ENCODE data around the gene TGIF2. TPM values are rescaled to one million over a fixed set of nuclear protein-coding genes. Genes with fewer than 3 reads are reported as not detected.

Gene TGIF2
- total RNA-seq, 1 experiment from 2014 or later: 17.1 TPM

GRCh38 chr20:36605399-36606157 is 32.2 kb downstream of the TGIF2 start, which contains the start of gene RAB5IF:
Gene RAB5IF, plus strand, starts transcription at chr20:36605779. Its CDS starts 173 bp downstream, at chr20:36605952.
- ChIA-PET POLR2A (interaction anchor here (0.6 to 2.5 kb wide), 11 partner anchors 10 to 69 kb away, joined by 3 to 13 read pairs (median 3); partner anchors contain the start of genes MYL9 and TGIF2), RAD21 (ENCODE audit: low non-redundant PET in 1 of 2, low total read pairs in 2 of 2, uncharacterized antibody in 2 of 2, unreplicated experiment in 2 of 2) (interaction anchor here in 1 of 2 experiments (0.9 kb wide), 1 partner anchor 11 kb away, joined by 3 read pairs; no protein-coding TSS in a partner anchor), CTCF (interaction anchor here (0.6 to 2.0 kb wide), 22 partner anchors 9 to 332 kb away, joined by 3 to 12 read pairs (median 4); partner anchors contain the start of genes DSN1, MYL9 and TGIF2)
- TF ChIP-seq ZNF274 (IDR thresholded peaks at IDR 0.05; ENCODE audit: low read depth, low read length) (no peak), SP1 (IDR thresholded peaks at IDR 0.05; ENCODE audit: low read depth) (peak; percentile 91), RAD21 (IDR thresholded peaks at IDR 0.05; ENCODE audit: low read depth) (peak; percentile 67), ATF3 (IDR thresholded peaks at IDR 0.05) (no peak), CTCF (IDR thresholded peaks at IDR 0.05 in 2 of 3, conservative IDR thresholded peaks at IDR 0.05 in 1 of 3; ENCODE audit: borderline replicate concordance in 1 of 3, insufficient read depth in 1 of 3, low read depth in 2 of 3, low read length in 2 of 3) (peak; percentile 75 to 86 (median 83)), ELF1 (IDR thresholded peaks at IDR 0.05; ENCODE audit: borderline replicate concordance, low read depth) (no peak; the same call in 1 of the 2 replicates), MAX (IDR thresholded peaks at IDR 0.05) (peak; percentile 88), SIN3A (IDR thresholded peaks at IDR 0.05; ENCODE audit: low read depth) (peak; percentile 54; the same call in 1 of the 2 replicates), POLR2AphosphoS5 (IDR thresholded peaks at IDR 0.05; ENCODE audit: low read depth, low read length) (peak; percentile 95), CBX3 (IDR thresholded peaks at IDR 0.05; ENCODE audit: low read depth) (no peak), JUND (IDR thresholded peaks at IDR 0.05) (no peak), SRF (IDR thresholded peaks at IDR 0.05; ENCODE audit: low read depth) (peak; percentile 60; the same call in 1 of the 2 replicates), EZH2 (IDR thresholded peaks at IDR 0.05) (no peak), CEBPB (IDR thresholded peaks at IDR 0.05; ENCODE audit: low read depth) (no peak), ZFX (IDR thresholded peaks at IDR 0.05) (peak; percentile 86), TCF7L2 (IDR thresholded peaks at IDR 0.05; ENCODE audit: borderline replicate concordance, extremely low read depth, insufficient read depth, insufficient read length) (peak; percentile 90), POLR2A (IDR thresholded peaks at IDR 0.05; ENCODE audit: borderline replicate concordance, extremely low read depth, insufficient read depth, insufficient read length) (peak; percentile 86), ZBTB33 (IDR thresholded peaks at IDR 0.05; ENCODE audit: extremely low read depth, insufficient replicate concordance, low read length) (peak; percentile 84), EZH2phosphoT487 (IDR thresholded peaks at IDR 0.05; ENCODE audit: borderline replicate concordance) (no peak)
- Histone ChIP-seq H3K9ac (ENCODE audit: low read length) (peak within 1 kb of the TSS; percentile 88), H3K4me3 (replicated peaks in 1 of 2; ENCODE audit: low read depth in 1 of 2, low read length in 2 of 2) (peak within 1 kb of the TSS; percentile 76 to 100), H3K9me2 (ENCODE audit: insufficient read depth) (no peaks in the 10 kb centered on the region), H3K79me2 (ENCODE audit: insufficient read depth, low read length) (peaks cover 45% of the 10 kb centered on the region), H3K27ac (ENCODE audit: low read depth, low read length) (peak within 1 kb of the TSS; percentile 88), H3K27me3 (ENCODE audit: insufficient read depth, low read length) (no peaks in the 10 kb centered on the region), H3K9me3 (ENCODE audit: control insufficient read depth in 1 of 2, insufficient read depth in 1 of 2, low read depth in 1 of 2, low read length in 2 of 2) (no peaks in the 10 kb centered on the region), H3K4me2 (ENCODE audit: low read length) (peak within 1 kb of the TSS; percentile 93), H4K20me1 (ENCODE audit: insufficient read depth) (no peaks in the 10 kb centered on the region), H3K36me3 (ENCODE audit: control insufficient read depth in 1 of 2, insufficient read depth in 2 of 2, low read length in 2 of 2) (peaks cover 8 to 27% of the 10 kb centered on the region in 2 experiments; a peak in 3 of 4 replicates), H3K4me1 (ENCODE audit: control insufficient read depth in 1 of 2, insufficient read depth in 2 of 2, low read length in 2 of 2) (peaks cover 23 to 30% of the 10 kb centered on the region in 2 experiments), H2AFZ (ENCODE audit: low read depth, low read length, poor library complexity, severe bottlenecking) (no peak within 1 kb of the TSS)
- BruUV-seq (replicated peaks): no TSS peak
- peak; percentile 97 for DNase-seq (ENCODE audit: low read depth, low spot score)
- ATAC-seq: peak; percentile 88
- intact Hi-C loops (cut with micrococcal nuclease): loop anchor here (1.0 to 10.0 kb wide), 2 partner anchors 49 to 131 kb away; no protein-coding TSS in a partner anchor
